Erythroblast (primary cell): ENCODE measurements around the gene EXOSC6.
"Not testable (repeated sequence)": the region's sequence is repeated elsewhere in the genome, so short reads cannot be mapped to it uniquely, and the experiment has no call there.

Experiments
- GATA1 ChIP-seq: IDR thresholded peaks from 2 replicates; pipeline ENCODE4 v1.6.1; 2011; ENCODE audit warnings: low read depth, mild to moderate bottlenecking, control low read depth, low read length, moderate library complexity
- POLR2A ChIP-seq: IDR thresholded peaks from 2 replicates; pipeline ENCODE4 v1.6.1; 2011; ENCODE audit warnings: mild to moderate bottlenecking, low read length

GRCh38 chr16:70203508-70203907 lies 48.2 kb downstream of the EXOSC6 start:
- TF ChIP-seq POLR2A, GATA1: not testable (repeated sequence)
